ENCODE results near the gene HSPA2. TPM values are rescaled to one million over a fixed set of nuclear protein-coding genes. Genes with fewer than 3 reads are reported as not detected.
"Not testable (repeated sequence)": the region's sequence is repeated elsewhere in the genome, so short reads cannot be mapped to it uniquely, and the experiment has no call there.

Gene HSPA2
- total RNA-seq, 2 experiments from 2014 or later: 6.8 to 7.1 TPM

- CTCF ChIA-PET: interaction anchor here (1.4 kb wide), 1 partner anchor 8 kb away, joined by 3 read pairs; the partner anchor contains the start of gene HSPA2
- Mint-ChIP-seq H3K4me3 (no peak overlapping the region), H3K36me3 (ENCODE audit: low read depth) (no peaks in the 10 kb centered on the region), H3K27me3 (peaks cover 39% of the 10 kb centered on the region), H3K27ac (no peak overlapping the region), H3K9me3 (no peaks in the 10 kb centered on the region), H3K4me1 (peaks cover 17% of the 10 kb centered on the region)
- DNase-seq: no peak
- POLR2A ChIA-PET: interaction anchor here (1.6 kb wide), 2 partner anchors 9 to 45 kb away, joined by 6 to 7 read pairs; partner anchors contain the start of genes HSPA2 and ZBTB1
Observed at GRCh38 chr14:64549016-64549415, 8.5 kb downstream of the HSPA2 start.

- no peaks in the 10 kb centered on the region for H3K9me3 Mint-ChIP-seq
- POLR2A ChIA-PET: interaction anchor here (0.8 to 1.6 kb wide), 5 partner anchors 8 to 365 kb away, joined by 3 to 7 read pairs (median 5); partner anchors contain the start of genes HSPA2 and ZBTB1
- DNase-seq: peak; percentile 58
- CTCF ChIA-PET: interaction anchor here (1.0 to 2.2 kb wide), 5 partner anchors 8 to 121 kb away, joined by 3 to 10 read pairs (median 5); partner anchors contain the start of gene HSPA2
- peaks cover 34% of the 10 kb centered on the region for H3K27me3 Mint-ChIP-seq
- H3K4me3 Mint-ChIP-seq: peak within 1 kb of the TSS; percentile 33
- H3K4me1 Mint-ChIP-seq: peaks cover 17% of the 10 kb centered on the region
- H3K27ac Mint-ChIP-seq: no peak within 1 kb of the TSS
- H3K36me3 Mint-ChIP-seq (ENCODE audit: low read depth): no peaks in the 10 kb centered on the region
Observed at GRCh38 chr14:64549791-64550620, 9.5 kb downstream of the HSPA2 start, which contains the start of gene PPP1R36. Gene PPP1R36, plus strand, starts transcription at chr14:64549961. Its CDS starts 37 bp downstream, at chr14:64549998.

DNA sequence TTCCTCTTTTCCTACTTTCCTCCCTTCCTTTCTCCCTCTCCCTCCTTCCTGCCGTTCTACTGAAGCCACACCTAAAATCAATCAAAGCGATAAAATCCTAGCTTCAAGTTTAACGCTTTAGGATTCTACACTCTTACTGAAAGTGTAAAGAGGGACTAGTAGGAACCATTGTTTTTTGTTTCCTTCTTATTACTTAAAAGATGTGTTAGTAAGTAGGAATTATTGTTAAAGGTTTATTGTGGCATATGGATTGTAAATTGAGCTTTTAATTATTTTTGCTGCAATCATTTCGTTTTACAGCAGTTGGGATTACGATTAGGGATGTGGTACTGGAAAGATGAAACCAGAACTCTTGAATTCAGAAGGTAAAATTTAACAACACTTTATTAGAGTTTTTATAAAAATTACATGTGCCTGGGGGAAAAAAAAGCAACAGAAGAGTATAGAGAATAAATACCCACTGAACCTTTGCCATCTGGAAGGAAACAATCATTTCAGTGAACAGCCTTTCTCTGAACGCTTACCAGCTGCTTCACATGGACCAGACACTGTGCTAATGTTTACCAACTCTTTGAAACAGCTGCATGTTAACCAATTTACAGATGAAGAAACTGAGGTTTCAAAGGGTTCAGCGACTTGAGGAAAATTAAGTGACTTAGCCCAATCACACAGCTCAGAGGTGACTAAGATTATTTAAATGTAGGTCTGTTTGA lies 10.2 kb downstream of the HSPA2 start:
- no peak overlapping the region for H3K27ac Mint-ChIP-seq
- H3K27me3 Mint-ChIP-seq: peaks cover 37% of the 10 kb centered on the region
- H3K36me3 Mint-ChIP-seq (ENCODE audit: low read depth): no peaks in the 10 kb centered on the region
- DNase-seq: no peak
- H3K9me3 Mint-ChIP-seq: no peaks in the 10 kb centered on the region
- no peak overlapping the region for H3K4me3 Mint-ChIP-seq
- ChIA-PET CTCF (interaction anchor here (0.6 to 2.2 kb wide), 5 partner anchors 9 to 120 kb away, joined by 3 to 10 read pairs (median 5); partner anchors contain the start of gene HSPA2), POLR2A (interaction anchor here (0.5 to 1.6 kb wide), 4 partner anchors 9 to 364 kb away, joined by 3 to 5 read pairs (median 4); partner anchors contain the start of gene HSPA2)
- H3K4me1 Mint-ChIP-seq: peaks cover 17% of the 10 kb centered on the region

- no peaks in the 10 kb centered on the region for H3K36me3 Mint-ChIP-seq (ENCODE audit: low read depth)
- POLR2A ChIA-PET: no interaction called here
Observed at GRCh38 chr14:64554556-64554955, 14.0 kb downstream of the HSPA2 start.

DNA sequence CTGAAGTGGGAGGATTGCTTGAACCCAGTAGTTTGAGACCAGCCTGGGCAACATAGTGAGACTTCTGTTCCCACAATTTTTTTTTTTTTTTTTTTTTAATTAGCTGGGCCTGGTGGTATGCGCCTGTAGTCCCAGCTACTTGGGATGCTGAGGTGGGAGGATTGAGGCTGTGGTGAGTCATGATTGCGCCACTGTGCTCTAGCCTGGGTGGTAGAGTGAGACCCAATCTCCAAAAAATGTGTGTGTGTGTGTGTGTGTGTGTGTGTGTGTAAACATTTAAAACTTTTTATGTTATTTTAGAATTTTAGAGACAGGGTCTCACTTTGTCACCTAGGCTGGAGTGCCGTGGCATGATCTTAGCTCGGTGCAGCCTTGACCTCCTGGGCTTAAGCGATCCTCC lies 16.0 kb downstream of the HSPA2 start:
- Mint-ChIP-seq H3K9me3 (no peaks in the 10 kb centered on the region), H3K27me3 (peaks cover 21% of the 10 kb centered on the region), H3K4me1 (peaks cover 10% of the 10 kb centered on the region), H3K4me3 (no peak overlapping the region), H3K27ac (no peak overlapping the region), H3K36me3 (ENCODE audit: low read depth) (no peaks in the 10 kb centered on the region)
- CTCF ChIA-PET: interaction anchor here (0.6 to 0.7 kb wide), 3 partner anchors 13 to 20 kb away, joined by 3 to 4 read pairs (median 3); no protein-coding TSS in a partner anchor
- POLR2A ChIA-PET: interaction anchor here (0.6 to 0.7 kb wide), 2 partner anchors 9 to 321 kb away, joined by 3 read pairs; no protein-coding TSS in a partner anchor
- no peak for DNase-seq

More at GRCh38 chr14:64554556-64554955, 14.0 kb downstream of the HSPA2 start:
- no peak overlapping the region for H3K27ac Mint-ChIP-seq
- no peak overlapping the region for H3K4me3 Mint-ChIP-seq
- H3K9me3 Mint-ChIP-seq: no peaks in the 10 kb centered on the region
- CTCF ChIA-PET: no interaction called here
- peaks cover 35% of the 10 kb centered on the region for H3K27me3 Mint-ChIP-seq
- peaks cover 8% of the 10 kb centered on the region for H3K4me1 Mint-ChIP-seq
- DNase-seq: no peak

DNA sequence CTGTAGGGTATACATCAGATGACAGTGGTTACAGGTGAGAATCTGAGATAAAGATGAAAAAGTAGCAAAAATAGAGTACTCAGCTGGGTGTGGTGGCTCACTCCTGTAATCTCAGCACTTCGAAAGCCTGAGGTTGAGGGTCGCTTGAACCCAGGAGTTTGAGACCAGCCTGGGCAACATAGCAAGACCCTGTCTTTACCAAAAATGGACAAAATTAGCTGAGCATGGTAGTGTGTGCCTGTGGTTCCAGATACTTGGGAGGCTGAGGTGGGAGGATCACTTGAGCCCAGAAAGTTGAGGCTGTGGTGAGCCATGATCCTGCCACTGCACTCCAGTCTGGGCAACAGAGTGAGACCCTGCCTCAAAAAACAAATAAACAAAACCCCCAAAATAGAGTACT lies 17.7 kb downstream of the HSPA2 start:
- DNase-seq; H3K9me3 Mint-ChIP-seq; POLR2A ChIA-PET; CTCF ChIA-PET; H3K4me3 Mint-ChIP-seq; H3K27ac Mint-ChIP-seq; H3K36me3 Mint-ChIP-seq (ENCODE audit: low read depth): not testable (repeated sequence)
- Mint-ChIP-seq H3K27me3 (peaks cover 12% of the 10 kb centered on the region), H3K4me1 (peaks cover 12% of the 10 kb centered on the region)

GRCh38 chr14:64561631-64562030 lies 21.1 kb downstream of the HSPA2 start:
- no peak for DNase-seq
- H3K27me3 Mint-ChIP-seq: peaks cover 11% of the 10 kb centered on the region
- H3K4me3 Mint-ChIP-seq: no peak overlapping the region
- no peaks in the 10 kb centered on the region for H3K9me3 Mint-ChIP-seq
- H3K36me3 Mint-ChIP-seq (ENCODE audit: low read depth): no peaks in the 10 kb centered on the region
- ChIA-PET CTCF (interaction anchor here (1.0 to 1.5 kb wide), 2 partner anchors 21 to 75 kb away, joined by 3 to 4 read pairs; partner anchors contain the start of gene HSPA2), POLR2A (no interaction called here)
- H3K4me1 Mint-ChIP-seq: peaks cover 12% of the 10 kb centered on the region
- H3K27ac Mint-ChIP-seq: no peak overlapping the region

DNA sequence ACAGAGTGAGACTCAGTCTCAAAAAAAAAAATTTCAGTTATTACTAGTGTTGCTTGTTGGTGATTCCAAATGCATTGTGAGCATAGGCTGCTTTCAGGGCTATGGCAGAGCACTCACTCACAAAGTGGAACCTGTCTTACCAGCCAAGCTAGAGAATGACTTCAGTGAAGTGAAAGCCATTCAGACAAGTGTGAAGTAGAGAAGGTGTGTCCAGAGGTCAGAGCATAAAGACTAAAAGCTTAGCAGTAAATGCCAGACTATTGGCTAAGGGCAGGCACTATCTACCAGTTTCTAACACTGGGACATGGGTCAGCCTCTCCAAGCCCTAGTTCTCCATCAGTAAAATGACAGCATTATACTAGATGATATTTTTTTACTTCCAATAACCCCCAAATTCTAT lies 21.9 kb downstream of the HSPA2 start:
- Mint-ChIP-seq H3K9me3 (no peaks in the 10 kb centered on the region), H3K27ac (no peak overlapping the region), H3K27me3 (peaks cover 17% of the 10 kb centered on the region), H3K4me1 (peaks cover 12% of the 10 kb centered on the region), H3K36me3 (ENCODE audit: low read depth) (no peaks in the 10 kb centered on the region), H3K4me3 (no peak overlapping the region)
- ChIA-PET POLR2A (no interaction called here), CTCF (interaction anchor here (1.2 to 1.5 kb wide), 2 partner anchors 21 to 22 kb away, joined by 3 to 4 read pairs; partner anchors contain the start of gene HSPA2)
- DNase-seq: no peak

- DNase-seq: no peak
- H3K27ac Mint-ChIP-seq: no peak overlapping the region
- ChIA-PET CTCF (interaction anchor here (1.2 kb wide), 1 partner anchor 22 kb away, joined by 3 read pairs; no protein-coding TSS in a partner anchor), POLR2A (no interaction called here)
- no peaks in the 10 kb centered on the region for H3K9me3 Mint-ChIP-seq
- peaks cover 12% of the 10 kb centered on the region for H3K4me1 Mint-ChIP-seq
- H3K4me3 Mint-ChIP-seq: no peak overlapping the region
- H3K27me3 Mint-ChIP-seq: peaks cover 20% of the 10 kb centered on the region
- H3K36me3 Mint-ChIP-seq (ENCODE audit: low read depth): no peaks in the 10 kb centered on the region
Observed at GRCh38 chr14:64563696-64564095, 23.2 kb downstream of the HSPA2 start.

GRCh38 chr14:64566651-64567122 lies 26.1 kb downstream of the HSPA2 start:
- H3K36me3 Mint-ChIP-seq (ENCODE audit: low read depth): no peaks in the 10 kb centered on the region
- H3K9me3 Mint-ChIP-seq: no peaks in the 10 kb centered on the region
- H3K27me3 Mint-ChIP-seq: peaks cover 20% of the 10 kb centered on the region
- ChIA-PET POLR2A (no interaction called here), CTCF (no interaction called here)
- no peak for DNase-seq
- H3K4me3 Mint-ChIP-seq: no peak overlapping the region
- no peak overlapping the region for H3K27ac Mint-ChIP-seq
- H3K4me1 Mint-ChIP-seq: peaks cover 2% of the 10 kb centered on the region

DNA sequence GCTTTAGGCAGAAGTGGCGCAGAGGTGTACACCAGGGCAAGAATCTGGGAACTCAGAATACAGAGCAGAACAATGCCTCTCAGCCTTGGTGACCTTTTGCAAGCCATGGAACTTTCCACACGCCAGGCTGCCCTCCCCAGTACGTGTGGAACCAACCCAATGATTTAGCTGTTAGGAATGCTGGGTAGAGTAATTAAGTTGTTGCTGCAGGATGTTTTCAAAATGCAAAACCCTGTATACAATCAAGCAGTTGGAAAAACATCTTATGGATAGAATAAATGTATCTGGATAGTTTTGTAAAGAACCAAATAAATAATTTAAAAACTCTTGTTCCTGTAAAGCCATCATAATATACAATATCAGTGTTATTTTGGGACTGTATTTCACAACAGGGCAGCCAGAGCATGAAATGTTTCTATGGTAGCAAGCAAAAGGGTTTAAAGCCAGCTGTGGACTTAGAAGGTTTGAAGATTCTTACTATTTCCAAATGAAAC lies 28.6 kb downstream of the HSPA2 start:
- no peak for DNase-seq
- CTCF ChIA-PET: no interaction called here
- H3K27ac Mint-ChIP-seq: no peak overlapping the region
- no peak overlapping the region for H3K4me3 Mint-ChIP-seq
- H3K4me1 Mint-ChIP-seq: peaks cover 3% of the 10 kb centered on the region
- H3K36me3 Mint-ChIP-seq (ENCODE audit: low read depth): no peaks in the 10 kb centered on the region
- H3K9me3 Mint-ChIP-seq: no peaks in the 10 kb centered on the region
- POLR2A ChIA-PET: no interaction called here
- H3K27me3 Mint-ChIP-seq: peaks cover 18% of the 10 kb centered on the region

- H3K9me3 Mint-ChIP-seq; DNase-seq; H3K36me3 Mint-ChIP-seq (ENCODE audit: low read depth); CTCF ChIA-PET; H3K4me1 Mint-ChIP-seq; POLR2A ChIA-PET; H3K4me3 Mint-ChIP-seq; H3K27ac Mint-ChIP-seq: not testable (repeated sequence)
- H3K27me3 Mint-ChIP-seq: peaks cover 15% of the 10 kb centered on the region
Observed at GRCh38 chr14:64569646-64570045, 29.1 kb downstream of the HSPA2 start.
